Activated CD8-positive, alpha-beta memory T cell treated with anti-CD3 and anti-CD28 coated beads, Interleukin-2, amount 10 ng/mL, durations not matched to agents 7 days and 5 days (primary cell): ENCODE results near the gene UBL4A. TPM values are rescaled to one million over a fixed set of nuclear protein-coding genes. Genes with fewer than 3 reads are reported as not detected.
A peak's percentile ranks its signal among the peaks of the same experiment; 100 is the strongest.
"Not testable (repeated sequence)": the region's sequence is repeated elsewhere in the genome, so short reads cannot be mapped to it uniquely, and the experiment has no call there.

ENCODE experiments used
- ATAC-seq: fragments of 150-1000 bp; cut with Tn5 transposase; one replicate; pipeline ENCODE4 v1.10.0; 2021; ENCODE audit warnings: moderate library complexity
- CTCF ChIA-PET: fragments of 350-600 bp; sonication (Branson Sonifier 250); formaldehyde crosslinking; loops from one replicate; lab custom pipeline; 2021; ENCODE audit warnings: antibody characterized with exemption; lab: Charles Lee
- DNase-seq: peaks from one replicate; pipeline ENCODE4 v3.0.0-alpha.2; 2020
- H3K27ac Mint-ChIP-seq: one replicate; pipeline ENCODE4 v1.8.0; 2021; ENCODE audit warnings: mild to moderate bottlenecking, mixed read lengths
- H3K27me3 Mint-ChIP-seq: one replicate; pipeline ENCODE4 v1.8.0; 2021; ENCODE audit warnings: mixed read lengths
- H3K36me3 Mint-ChIP-seq: one replicate; pipeline ENCODE4 v1.8.0; 2021; ENCODE audit warnings: mild to moderate bottlenecking, mixed read lengths
- H3K4me1 Mint-ChIP-seq: one replicate; pipeline ENCODE4 v1.8.0; 2021; ENCODE audit warnings: mixed read lengths
- H3K4me3 Mint-ChIP-seq: one replicate; pipeline ENCODE4 v1.8.0; 2021; ENCODE audit warnings: mild to moderate bottlenecking, moderate library complexity, mixed read lengths
- H3K9me3 Mint-ChIP-seq: one replicate; pipeline ENCODE4 v1.8.0; 2022; ENCODE audit warnings: low read depth, mixed read lengths
- total RNA-seq, 2 experiments: library from RNA; stranded (reverse); gene quantifications; one replicate each; pipeline ENCODE4 v1.2.3, GENCODE V29; 2021

UBL4A gene
- total RNA-seq, 2 experiments from 2014 or later, result 48.1 to 53.2 TPM

DNA sequence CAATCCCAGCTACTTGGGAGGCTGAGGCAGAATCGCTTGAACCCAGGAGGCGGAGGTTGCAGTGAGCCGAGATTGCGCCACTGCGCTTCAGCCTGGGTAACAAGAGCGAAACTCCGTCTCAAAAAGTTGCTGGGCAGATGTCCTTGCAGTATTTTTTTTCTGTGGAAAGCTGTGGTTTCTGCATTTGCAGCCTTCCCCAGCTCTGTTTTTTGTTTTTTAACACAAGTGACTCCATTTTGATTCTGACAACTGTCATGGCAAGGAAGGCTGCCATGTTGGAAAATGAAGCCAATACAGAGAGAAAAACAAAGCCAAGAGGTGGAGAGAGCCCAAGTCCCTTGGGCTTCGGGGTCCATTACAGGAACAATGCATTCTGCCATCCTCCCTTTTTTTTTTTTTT lies 15.7 kb upstream of the UBL4A start:
- Mint-ChIP-seq H3K27ac (no peak overlapping the region), H3K27me3 (no peaks in the 10 kb centered on the region), H3K4me1 (peaks cover 2% of the 10 kb centered on the region), H3K4me3 (no peak overlapping the region), H3K9me3 (no peaks in the 10 kb centered on the region), H3K36me3 (peaks cover 2% of the 10 kb centered on the region)
- ATAC-seq (no peak), DNase-seq (no peak)
- CTCF ChIA-PET, result interaction anchor here (0.6 kb wide), 1 partner anchor 50 kb away, joined by 3 read pairs; no protein-coding TSS in a partner anchor

DNA sequence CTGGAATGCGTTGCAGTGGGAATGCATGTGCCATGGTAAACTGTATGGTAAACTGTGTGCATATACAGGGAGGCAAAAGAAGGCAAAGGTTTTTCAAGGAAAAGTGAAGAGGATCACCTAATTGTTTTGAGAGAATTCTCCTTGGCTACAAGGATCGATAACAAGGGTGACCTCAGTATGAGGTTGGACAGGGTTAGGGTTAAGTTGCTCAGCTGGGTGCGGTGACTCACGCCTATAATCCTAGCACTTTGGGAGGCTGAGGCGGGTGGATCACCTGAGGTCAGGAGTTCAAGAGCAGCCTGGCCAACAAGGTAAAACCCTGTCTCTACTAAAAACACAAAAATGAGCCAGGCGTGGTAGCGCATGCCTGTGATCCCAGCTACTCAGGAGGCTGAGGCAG lies 15.0 kb upstream of the UBL4A start:
- DNase-seq, CTCF ChIA-PET, H3K4me3 Mint-ChIP-seq, H3K27me3 Mint-ChIP-seq, ATAC-seq, H3K4me1 Mint-ChIP-seq, H3K27ac Mint-ChIP-seq, H3K36me3 Mint-ChIP-seq, H3K9me3 Mint-ChIP-seq: not testable (repeated sequence)

DNA sequence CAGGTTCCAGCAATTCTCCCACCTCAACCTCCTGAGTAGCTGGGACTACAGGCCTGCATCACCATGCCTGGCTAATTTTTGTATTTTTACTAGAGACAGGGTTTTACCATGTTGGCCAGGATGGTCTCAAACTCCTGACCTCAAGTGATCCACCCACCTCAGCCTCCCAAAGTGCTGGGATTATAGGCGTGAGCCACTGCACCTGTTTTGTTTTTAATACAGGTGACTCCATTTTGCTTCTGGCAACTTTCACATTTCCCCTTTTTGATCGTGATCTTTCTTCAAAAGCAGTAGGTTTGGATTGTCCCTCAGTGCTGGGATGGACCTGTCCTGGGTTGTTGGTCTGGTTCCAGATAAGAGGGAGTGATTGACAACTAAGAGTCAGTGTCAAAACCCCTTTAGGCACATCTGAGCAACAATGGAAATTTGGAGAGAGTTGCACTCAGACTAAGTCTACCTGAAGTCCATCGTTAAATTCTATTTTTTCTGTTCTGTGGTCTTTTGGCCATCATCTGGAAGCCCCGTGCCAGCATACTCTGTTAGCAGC lies 10.2 kb upstream of the UBL4A start:
- not testable (repeated sequence) for H3K27ac Mint-ChIP-seq, H3K9me3 Mint-ChIP-seq

DNA sequence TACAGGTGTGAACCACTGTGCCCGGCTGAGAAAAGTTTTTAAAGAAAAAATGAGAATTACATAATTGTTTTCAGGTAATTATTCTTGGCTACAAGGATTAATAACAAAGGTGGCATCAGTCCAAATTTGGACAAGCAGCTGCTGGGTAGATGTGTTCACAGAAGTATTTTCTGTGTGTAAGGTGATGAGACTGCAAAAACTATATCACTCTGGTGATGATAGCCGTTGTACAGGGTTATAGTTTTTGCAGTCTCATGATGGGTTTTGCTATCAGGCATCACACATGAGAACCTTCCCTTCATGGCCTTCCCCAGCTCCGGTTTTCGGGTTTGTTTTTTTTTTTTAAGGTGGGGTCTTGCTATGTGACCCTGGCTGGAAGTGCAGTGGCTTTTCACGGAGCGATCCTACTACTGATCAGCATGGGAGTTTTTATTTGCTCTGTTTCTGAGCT lies 9.1 kb upstream of the UBL4A start:
- no peaks in the 10 kb centered on the region for H3K27me3 Mint-ChIP-seq
- peaks cover 6% of the 10 kb centered on the region for H3K4me1 Mint-ChIP-seq
- H3K4me3 Mint-ChIP-seq, result no peak overlapping the region
- CTCF ChIA-PET, result no interaction called here
- no peak for DNase-seq
- no peaks in the 10 kb centered on the region for H3K36me3 Mint-ChIP-seq
- no peak overlapping the region for H3K27ac Mint-ChIP-seq
- ATAC-seq, result no peak
- H3K9me3 Mint-ChIP-seq, result no peaks in the 10 kb centered on the region

More for the DNA sequence above, 10.2 kb upstream of the UBL4A start:
- not testable (repeated sequence) for H3K4me3 Mint-ChIP-seq, DNase-seq, H3K27me3 Mint-ChIP-seq, H3K4me1 Mint-ChIP-seq, H3K36me3 Mint-ChIP-seq, ATAC-seq
- CTCF ChIA-PET, result interaction anchor here (1.6 kb wide), 1 partner anchor 30 kb away, joined by 4 read pairs; no protein-coding TSS in a partner anchor

DNA sequence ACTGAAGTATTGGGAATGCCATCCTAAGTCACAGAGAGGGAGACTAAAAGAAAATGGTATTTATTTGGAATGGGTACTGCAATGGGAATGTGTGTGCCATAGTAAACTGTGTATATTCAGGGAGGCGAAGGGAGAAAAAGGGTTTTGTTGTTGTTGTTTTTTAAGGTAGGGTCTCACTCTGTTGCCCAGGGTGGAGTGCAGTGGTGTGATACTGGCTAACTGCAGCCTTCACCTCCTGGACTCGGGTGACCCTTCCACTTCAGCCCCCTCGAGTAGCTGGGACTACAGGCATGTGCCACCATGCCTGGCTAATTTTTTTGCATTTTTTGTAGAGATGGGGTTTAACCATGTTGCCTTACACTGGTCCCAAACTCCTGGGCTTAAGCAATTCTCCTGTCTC lies 8.3 kb upstream of the UBL4A start:
- Mint-ChIP-seq H3K36me3 (no peaks in the 10 kb centered on the region), H3K4me1 (peaks cover 6% of the 10 kb centered on the region), H3K4me3 (no peak overlapping the region), H3K9me3 (no peaks in the 10 kb centered on the region), H3K27me3 (no peaks in the 10 kb centered on the region), H3K27ac (no peak overlapping the region)
- ATAC-seq (no peak), DNase-seq (no peak)
- CTCF ChIA-PET, result no interaction called here

DNA sequence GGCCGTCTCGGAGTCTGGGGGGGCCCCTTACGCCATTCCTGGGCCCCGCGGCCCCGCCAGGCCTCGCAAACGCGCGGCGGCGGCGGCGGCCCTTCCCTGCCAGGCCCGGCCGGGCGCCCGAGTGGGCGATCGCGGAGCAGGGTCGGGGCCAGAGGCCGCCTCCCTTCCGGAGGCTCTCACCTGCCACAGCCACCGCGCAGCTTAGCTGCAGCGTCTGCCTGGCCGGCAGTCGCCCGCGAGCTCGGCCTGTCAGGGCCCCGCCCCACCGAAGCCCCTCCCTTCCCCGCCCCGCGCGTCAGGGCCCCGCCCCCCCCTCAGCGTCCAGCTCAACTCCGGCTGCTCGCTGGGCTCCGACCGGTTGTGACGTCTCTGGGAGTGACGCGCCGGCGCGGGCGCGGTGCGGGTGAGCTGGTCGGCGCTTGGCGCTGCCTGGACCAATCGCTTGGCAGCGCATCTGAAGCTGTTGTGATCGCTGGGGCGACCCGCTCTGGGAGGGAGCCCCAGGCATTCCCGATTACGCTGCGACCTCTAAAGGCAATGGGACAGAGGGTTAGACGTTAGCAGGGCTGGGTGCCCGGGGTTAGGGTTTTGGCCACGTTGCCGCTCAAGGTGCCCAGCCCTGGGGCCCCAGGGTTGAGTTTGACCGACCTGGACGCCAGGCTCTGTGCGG lies 4.1 kb upstream of the UBL4A start, which contains the start of gene SLC10A3:
TSS of gene SLC10A3 (minus strand) at position 216 of the 670 bp plus-strand sequence. CDS start 1,689 bp downstream, outside the sequence.
- H3K36me3 Mint-ChIP-seq, result no peaks in the 10 kb centered on the region
- peaks cover 28% of the 10 kb centered on the region for H3K4me1 Mint-ChIP-seq
- ATAC-seq, result peak; percentile 89
- CTCF ChIA-PET, result interaction anchor here (1.3 to 1.9 kb wide), 6 partner anchors 20 to 118 kb away, joined by 3 to 6 read pairs (median 3); no protein-coding TSS in a partner anchor
- peak within 1 kb of the TSS; percentile 93 for H3K27ac Mint-ChIP-seq
- H3K27me3 Mint-ChIP-seq, result no peaks in the 10 kb centered on the region
- H3K4me3 Mint-ChIP-seq, result peak within 1 kb of the TSS; percentile 85
- H3K9me3 Mint-ChIP-seq, result no peaks in the 10 kb centered on the region
- peak; percentile 94 for DNase-seq

DNA sequence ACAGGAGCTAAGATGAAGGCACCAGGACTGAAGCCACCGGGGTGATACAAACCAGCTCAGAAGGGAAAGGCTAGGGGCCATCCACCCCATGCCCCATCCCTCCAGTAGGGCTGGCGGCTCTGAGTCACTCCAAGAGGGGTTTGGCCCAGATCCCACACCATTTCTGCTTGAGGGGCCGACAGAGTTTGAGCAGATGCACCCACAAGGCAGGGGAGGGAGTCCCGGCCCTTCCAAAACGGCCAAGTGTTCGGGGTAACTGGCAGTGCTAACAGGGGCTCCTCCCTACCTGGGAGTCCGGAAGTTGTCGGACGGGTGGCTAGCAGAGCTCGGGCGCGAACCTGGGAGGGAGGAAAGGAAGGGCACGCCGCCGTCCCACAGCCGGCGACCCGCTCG lies 3.6 kb upstream of the UBL4A start:
- Mint-ChIP-seq H3K36me3 (no peaks in the 10 kb centered on the region), H3K9me3 (no peaks in the 10 kb centered on the region), H3K27me3 (no peaks in the 10 kb centered on the region), H3K4me3 (peak overlapping the region; percentile 84), H3K27ac (peak overlapping the region; percentile 91), H3K4me1 (peaks cover 30% of the 10 kb centered on the region)
- DNase-seq, result peak; percentile 66
- CTCF ChIA-PET, result interaction anchor here (1.3 to 1.9 kb wide), 7 partner anchors 20 to 117 kb away, joined by 3 to 6 read pairs (median 3); no protein-coding TSS in a partner anchor
- peak; percentile 28 for ATAC-seq

DNA sequence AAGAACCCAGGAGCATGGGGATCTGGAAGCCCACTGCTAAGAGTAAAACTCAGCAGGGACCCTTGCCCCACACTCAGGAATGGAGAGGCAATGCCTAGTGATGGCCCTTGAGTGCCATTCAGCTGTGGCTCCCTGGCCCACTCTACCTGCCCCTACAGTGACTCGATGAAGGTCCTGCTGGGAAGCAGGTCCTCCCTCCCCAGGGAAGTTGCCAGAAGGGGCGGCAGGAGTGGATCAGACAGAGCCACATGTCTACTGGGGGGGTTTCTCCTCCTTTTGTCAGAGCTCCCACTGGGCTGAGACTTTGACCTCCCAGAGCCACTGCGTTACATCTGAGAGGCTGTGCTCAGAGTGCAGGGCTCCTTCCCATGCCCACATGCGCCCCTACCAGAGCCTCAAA lies 2.8 kb upstream of the UBL4A start:
- DNase-seq, result no peak
- peak overlapping the region; percentile 91 for H3K27ac Mint-ChIP-seq
- H3K36me3 Mint-ChIP-seq, result no peaks in the 10 kb centered on the region
- no peaks in the 10 kb centered on the region for H3K9me3 Mint-ChIP-seq
- H3K4me1 Mint-ChIP-seq, result peaks cover 36% of the 10 kb centered on the region
- CTCF ChIA-PET, result interaction anchor here (1.3 to 1.5 kb wide), 4 partner anchors 21 to 44 kb away, joined by 3 to 4 read pairs (median 3); no protein-coding TSS in a partner anchor
- no peaks in the 10 kb centered on the region for H3K27me3 Mint-ChIP-seq
- H3K4me3 Mint-ChIP-seq, result peak overlapping the region; percentile 84
- ATAC-seq, result no peak

DNA sequence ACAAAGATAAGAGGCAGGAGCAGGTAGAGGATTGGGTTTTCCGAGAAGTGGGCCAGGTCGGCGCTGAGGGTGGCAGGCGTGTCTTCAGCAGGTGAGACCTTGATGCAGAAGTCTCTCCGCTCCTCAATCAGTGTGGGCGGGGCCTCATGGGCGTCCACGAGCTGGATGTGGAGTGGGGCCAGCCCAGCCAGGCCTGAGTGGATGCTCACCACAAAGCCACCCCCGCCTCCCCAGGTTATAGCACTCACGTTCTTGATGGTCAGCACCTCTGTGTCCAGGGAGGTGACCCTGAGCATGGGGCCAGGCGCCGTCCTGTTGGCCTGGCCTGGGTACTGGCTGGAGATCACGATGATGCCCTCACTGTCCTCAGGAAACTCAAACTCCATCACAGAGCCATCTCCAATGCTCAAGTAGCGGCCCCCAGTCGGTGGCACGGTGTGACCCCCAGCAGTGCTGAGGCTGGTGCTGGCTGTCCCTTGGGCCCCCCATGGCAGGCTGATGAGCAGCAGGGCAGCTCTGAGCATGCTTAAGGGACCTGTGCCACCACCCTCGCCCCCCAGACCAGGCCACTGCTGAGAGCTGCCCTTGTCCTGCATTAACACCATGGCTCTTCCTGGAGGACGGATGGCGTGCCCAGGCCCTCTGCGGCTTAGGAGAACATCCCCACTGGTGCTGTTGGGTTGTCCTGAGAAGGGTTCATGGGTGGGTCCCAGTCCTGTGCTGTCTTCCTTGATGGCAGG lies 2.1 kb upstream of the UBL4A start:
- Mint-ChIP-seq H3K9me3 (no peaks in the 10 kb centered on the region), H3K36me3 (peaks cover under 1% of the 10 kb centered on the region), H3K27ac (no peak overlapping the region), H3K4me3 (no peak overlapping the region), H3K4me1 (peaks cover 37% of the 10 kb centered on the region), H3K27me3 (no peaks in the 10 kb centered on the region)
- CTCF ChIA-PET, result interaction anchor here (0.6 to 1.3 kb wide), 2 partner anchors 45 to 509 kb away, joined by 3 to 4 read pairs; no protein-coding TSS in a partner anchor
- no peak for DNase-seq
- ATAC-seq, result no peak

DNA sequence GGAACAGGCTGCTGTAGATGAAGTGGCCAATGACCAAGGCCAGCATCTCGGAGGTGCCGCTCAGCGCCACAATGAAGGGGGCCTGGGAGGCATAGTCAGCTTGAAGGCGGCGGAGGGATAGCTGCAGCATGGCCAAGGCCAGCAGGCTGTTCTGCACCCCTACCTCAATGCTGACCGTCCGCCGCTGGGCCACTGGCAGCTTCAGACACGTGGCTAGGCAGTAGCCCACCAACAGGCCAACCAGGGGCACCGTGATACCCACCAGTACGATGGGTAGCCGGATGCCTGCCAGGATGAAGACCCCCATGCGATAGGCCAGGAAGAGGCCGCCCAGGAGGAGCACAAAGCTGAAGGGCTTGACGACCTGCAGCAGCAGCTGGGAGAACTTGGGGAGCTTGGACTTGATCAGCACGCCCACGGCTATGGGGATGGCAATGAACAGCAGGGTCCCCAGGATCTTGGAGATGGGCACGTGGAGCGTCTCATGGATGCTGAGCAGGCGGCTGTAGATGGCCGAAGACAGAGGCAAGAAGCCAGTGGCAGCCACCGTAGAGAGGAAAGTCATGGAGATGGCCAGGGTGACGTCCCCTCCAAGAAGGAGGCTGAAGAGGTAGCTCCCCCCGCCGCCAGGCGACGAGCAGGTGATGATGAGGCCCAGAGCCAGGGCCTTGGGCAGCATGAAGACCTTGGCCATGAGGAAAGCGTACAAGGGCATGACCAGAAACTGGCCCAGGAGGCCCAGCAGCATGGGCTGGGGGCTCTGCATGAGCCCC lies 1.3 kb upstream of the UBL4A start:
- DNase-seq (no peak), ATAC-seq (no peak)
- CTCF ChIA-PET, result interaction anchor here (0.6 to 1.6 kb wide), 2 partner anchors 59 to 508 kb away, joined by 3 read pairs; no protein-coding TSS in a partner anchor
- Mint-ChIP-seq H3K9me3 (no peaks in the 10 kb centered on the region), H3K4me1 (peaks cover 38% of the 10 kb centered on the region), H3K4me3 (peak overlapping the region; percentile 63), H3K36me3 (peaks cover 2% of the 10 kb centered on the region), H3K27ac (no peak overlapping the region), H3K27me3 (no peaks in the 10 kb centered on the region)

DNA sequence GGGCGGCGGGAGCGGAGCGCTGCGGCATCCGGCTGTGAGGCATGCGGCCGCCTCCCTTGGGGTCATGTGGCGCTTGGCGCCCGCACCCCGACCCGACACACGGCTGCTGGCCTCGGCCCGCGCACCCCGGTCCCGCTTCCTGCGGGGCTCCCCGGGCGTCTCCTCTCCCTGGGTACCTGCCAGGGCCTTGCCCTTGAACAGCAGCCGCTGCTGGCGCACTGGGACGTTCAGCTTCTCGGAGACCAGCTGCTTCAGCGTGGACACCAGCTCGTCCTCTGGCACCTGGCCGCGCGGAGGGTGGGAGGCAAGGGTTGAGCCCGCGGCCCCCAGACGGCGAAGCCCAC lies 391 bp downstream of the UBL4A start:
- H3K9me3 Mint-ChIP-seq, result no peaks in the 10 kb centered on the region
- peak; percentile 4 for ATAC-seq
- H3K4me1 Mint-ChIP-seq, result peaks cover 39% of the 10 kb centered on the region
- DNase-seq, result peak; percentile 56
- no peak overlapping the region for H3K27ac Mint-ChIP-seq
- peaks cover 2% of the 10 kb centered on the region for H3K36me3 Mint-ChIP-seq
- no peaks in the 10 kb centered on the region for H3K27me3 Mint-ChIP-seq
- CTCF ChIA-PET, result interaction anchor here (1.0 to 1.6 kb wide), 4 partner anchors 42 to 113 kb away, joined by 3 read pairs; no protein-coding TSS in a partner anchor
- peak overlapping the region; percentile 63 for H3K4me3 Mint-ChIP-seq

DNA sequence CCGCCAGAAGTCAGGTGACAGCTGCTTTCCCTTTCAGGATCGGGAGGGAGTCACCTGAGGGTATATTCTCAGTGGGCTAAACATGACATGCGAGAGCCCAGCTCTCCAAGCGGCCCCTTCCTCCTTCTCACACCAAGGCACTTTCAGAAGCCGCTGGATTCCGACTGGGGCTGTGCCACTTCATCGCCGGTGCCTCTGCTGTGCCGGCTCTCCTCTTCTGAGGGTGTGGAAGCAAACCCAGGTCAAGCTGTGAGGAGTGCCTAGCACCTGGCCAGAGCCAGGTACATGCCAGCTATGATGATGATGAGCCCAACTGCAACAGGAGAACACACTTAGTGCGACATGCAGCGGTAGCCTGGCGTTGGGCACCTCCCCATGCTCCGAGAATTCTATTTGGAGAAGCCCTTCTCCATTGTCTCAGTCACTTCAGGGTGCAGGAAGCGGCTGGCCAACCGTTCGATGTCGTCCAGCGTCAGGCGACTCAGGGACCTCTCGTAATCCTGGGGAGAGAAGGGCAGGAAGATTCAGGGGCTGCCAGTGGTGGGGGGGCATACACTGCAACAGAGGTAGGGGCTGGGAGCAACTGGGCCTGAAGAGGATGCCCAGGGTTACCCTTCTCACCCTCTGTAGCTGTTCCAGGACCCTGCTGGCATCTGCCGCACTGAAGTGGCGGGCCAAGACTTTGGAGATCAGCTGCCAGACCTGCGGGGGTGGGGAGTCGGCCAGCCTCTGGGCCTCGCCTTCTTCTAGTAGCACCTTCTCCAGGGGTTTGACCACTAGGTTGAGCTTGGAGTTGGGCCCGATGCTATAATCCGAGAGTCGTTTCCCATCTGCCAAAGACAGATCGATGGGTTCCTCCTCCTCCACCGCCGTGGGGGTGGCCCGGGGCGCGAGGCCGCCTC lies 1.0 kb downstream of the UBL4A start:
- no peaks in the 10 kb centered on the region for H3K9me3 Mint-ChIP-seq
- H3K27ac Mint-ChIP-seq, result peak overlapping the region; percentile 76
- peaks cover 2% of the 10 kb centered on the region for H3K36me3 Mint-ChIP-seq
- peak overlapping the region; percentile 61 for H3K4me3 Mint-ChIP-seq
- CTCF ChIA-PET, result interaction anchor here (1.0 to 1.6 kb wide), 3 partner anchors 42 to 56 kb away, joined by 3 read pairs; no protein-coding TSS in a partner anchor
- ATAC-seq, result no peak
- DNase-seq, result no peak
- no peaks in the 10 kb centered on the region for H3K27me3 Mint-ChIP-seq
- H3K4me1 Mint-ChIP-seq, result peaks cover 37% of the 10 kb centered on the region
